HepG2 (cell line): ENCODE results near the gene CACNA1G. TPM values are rescaled to one million over a fixed set of nuclear protein-coding genes. Genes with fewer than 3 reads are reported as not detected.
A peak's percentile ranks its signal among the peaks of the same experiment; 100 is the strongest.

Experiments
- FOSL1 ChIP-seq: sonication (generic); formaldehyde crosslinking; IDR thresholded peaks from 2 replicates; pipeline ENCODE4 v1.9.0; 2021; ENCODE audit warnings: missing genetic modification reagents, borderline replicate concordance
- FOXA3 ChIP-seq: IDR thresholded peaks from 2 replicates; pipeline ENCODE4 v1.6.1; 2016; ENCODE audit warnings: missing genetic modification reagents, missing compliant biosample characterization
- HNF4A ChIP-seq: sonication (generic); formaldehyde crosslinking; IDR thresholded peaks from 2 replicates; pipeline ENCODE4 v1.4.0; 2020; ENCODE audit warnings: missing genetic modification reagents
- KAT8 ChIP-seq: IDR thresholded peaks from 2 replicates; pipeline ENCODE4 v1.6.1; 2016; ENCODE audit warnings: missing genetic modification reagents, missing compliant biosample characterization
- MAFK ChIP-seq, 2 experiments: IDR thresholded peaks in 1 of 2; conservative IDR thresholded peaks in 1 of 2; 2 replicates each; pipeline ENCODE4 v1.6.1; 2011; ENCODE audit warnings: improper control_type of control experiment in 2 of 2, low read length in 2 of 2
- MBD4 ChIP-seq: IDR thresholded peaks from 2 replicates; pipeline ENCODE4 v1.6.1; 2012; ENCODE audit warnings: low read length, inconsistent platforms, borderline replicate concordance
- MTERF4 ChIP-seq: sonication (generic); formaldehyde crosslinking; IDR thresholded peaks from 2 replicates; pipeline ENCODE4 v1.8.0; 2023; ENCODE audit warnings: mild to moderate bottlenecking, missing genetic modification reagents
- NCOA2 ChIP-seq: sonication (generic); formaldehyde crosslinking; IDR thresholded peaks from 2 replicates; pipeline ENCODE4 v1.8.0; 2022; ENCODE audit warnings: inconsistent platforms
- NCOA5 ChIP-seq: sonication (generic); formaldehyde crosslinking; IDR thresholded peaks from 2 replicates; pipeline ENCODE4 v1.4.0; 2020; ENCODE audit warnings: missing genetic modification reagents
- NFKBIZ ChIP-seq: IDR thresholded peaks from 2 replicates; pipeline ENCODE4 v1.6.1; 2018; ENCODE audit warnings: missing genetic modification reagents, missing compliant biosample characterization
- NR2F1 ChIP-seq, 2 experiments: fragments of 450-650 bp in 1 of 2; formaldehyde crosslinking in 1 of 2; IDR thresholded peaks; 2 replicates each; pipeline versions ENCODE4 v1.5.0 to v1.6.1; 2016 to 2020; ENCODE audit warnings: mild to moderate bottlenecking in 1 of 2, missing compliant biosample characterization in 1 of 2, missing genetic modification reagents in 1 of 2, moderate library complexity in 1 of 2
- PCBP1 ChIP-seq: fragments of 200-400 bp; formaldehyde crosslinking; IDR thresholded peaks from 2 replicates; pipeline ENCODE4 v1.6.1; 2017; ENCODE audit warnings: mild to moderate bottlenecking, low read depth, low read length, borderline replicate concordance
- REST ChIP-seq, 2 experiments: IDR thresholded peaks; 2 replicates each; pipeline ENCODE4 v1.6.1; 2011 to 2012; ENCODE audit warnings: low read length in 2 of 2, borderline replicate concordance in 1 of 2, low read depth in 1 of 2, mild to moderate bottlenecking in 1 of 2, moderate library complexity in 1 of 2
- SOX5 ChIP-seq: IDR thresholded peaks from 2 replicates; pipeline ENCODE4 v1.6.1; 2016; ENCODE audit warnings: borderline replicate concordance
- SYNCRIP ChIP-seq: fragments of 200-400 bp; formaldehyde crosslinking; IDR thresholded peaks from 2 replicates; pipeline ENCODE4 v1.6.1; 2018; ENCODE audit warnings: mild to moderate bottlenecking, low read depth, low read length; ENCODE audit not compliant: insufficient read depth
- ZFP37 ChIP-seq: sonication (generic); formaldehyde crosslinking; IDR thresholded peaks from 2 replicates; pipeline ENCODE4 v1.4.0; 2020; ENCODE audit warnings: missing genetic modification reagents, borderline replicate concordance
- ZKSCAN1 ChIP-seq: fragments of 150-350 bp; IDR thresholded peaks from 2 replicates; pipeline ENCODE4 v1.6.1; 2014; ENCODE audit warnings: low read length
- ZMAT5 ChIP-seq: sonication (generic); formaldehyde crosslinking; IDR thresholded peaks from 2 replicates; pipeline ENCODE4 v1.5.0; 2020; ENCODE audit warnings: mild to moderate bottlenecking, low read depth, missing genetic modification reagents, borderline replicate concordance
- ZNF143 ChIP-seq: sonication (generic); formaldehyde crosslinking; IDR thresholded peaks from 2 replicates; pipeline ENCODE4 v1.4.0; 2020; ENCODE audit warnings: missing genetic modification reagents
- ZNF382 ChIP-seq: sonication (generic); formaldehyde crosslinking; IDR thresholded peaks from 2 replicates; pipeline ENCODE4 v1.5.0; 2020; ENCODE audit warnings: missing genetic modification reagents, mild to moderate bottlenecking, borderline replicate concordance
- ZNF503 ChIP-seq: sonication (generic); formaldehyde crosslinking; IDR thresholded peaks from 2 replicates; pipeline ENCODE4 v1.4.0; 2020; ENCODE audit warnings: missing genetic modification reagents
- ZNF530 ChIP-seq: sonication (generic); formaldehyde crosslinking; IDR thresholded peaks from 2 replicates; pipeline ENCODE4 v1.5.0; 2020; ENCODE audit warnings: low read depth, mild to moderate bottlenecking, missing genetic modification reagents
- ZNF567 ChIP-seq: sonication (generic); formaldehyde crosslinking; IDR thresholded peaks from 2 replicates; pipeline ENCODE4 v1.8.1; 2023; ENCODE audit warnings: mild to moderate bottlenecking, missing genetic modification reagents, borderline replicate concordance
- polyA plus RNA-seq, 8 experiments: library from polyadenylated mRNA; depleted of rRNA in 3 of 8; stranded (reverse) in 7 of 8; unstranded in 1 of 8; fragments of >200 nt; fragmentation: Illumina TruSeq in 4 of 8; extraction: Trizol in 4 of 8; gene quantifications; 2 replicates each; pipeline versions ENCODE4 v1.2.1 to v1.2.3, GENCODE V29; 2011 to 2016; ENCODE audit warnings: low read depth in 4 of 8, missing spikeins in 1 of 8, mixed read lengths in 1 of 8; ENCODE audit not compliant: insufficient read depth in 1 of 8
- total RNA-seq, 5 experiments: library from RNA; depleted of rRNA; stranded (reverse); fragments of >200 nt; fragmentation: Illumina TruSeq; extraction: Trizol; gene quantifications; 2 replicates each; pipeline ENCODE4 v1.2.3, GENCODE V29; 2016; ENCODE audit warnings: low read depth in 1 of 5

Gene CACNA1G
- total and polyA plus RNA-seq, 2 of the 13 experiments (the other 11 are each of a cell fraction or from before 2014, with no cell fraction given): 0.02 TPM; not detected in 1

GRCh38 chr17:50638966-50639713, 78.6 kb downstream of the CACNA1G start (continued):
- TF ChIP-seq MAFK (conservative IDR thresholded peaks at IDR 0.05 in 1 of 2, IDR thresholded peaks at IDR 0.05 in 1 of 2; ENCODE audit: low read length in 2 of 2): no peak
- TF ChIP-seq NR2F1 (CRISPR knock-in tag; IDR thresholded peaks at IDR 0.05): peak in 1 of 2 experiments; percentile 12; a peak in 1 of 4 replicates
- 0 out of 2 replicates have a peak, but pooled peaks have one; percentile 16 for TF ChIP-seq KAT8 (CRISPR knock-in tag)
- peak; percentile 53 for TF ChIP-seq HNF4A (CRISPR knock-in tag)
- TF ChIP-seq FOSL1 (CRISPR knock-in tag): peak; percentile 52; the same call in 1 of the 2 replicates
- no peak for TF ChIP-seq ZNF503 (CRISPR knock-in tag)
- no peak for TF ChIP-seq NCOA2
- no peak for TF ChIP-seq MBD4
- TF ChIP-seq ZMAT5 (CRISPR knock-in tag): no peak
- no peak for TF ChIP-seq ZKSCAN1
- no peak for TF ChIP-seq MTERF4
- TF ChIP-seq FOXA3 (CRISPR knock-in tag): no peak
- no peak for TF ChIP-seq SOX5 (CRISPR knock-in tag)
- no peak for TF ChIP-seq ZFP37 (CRISPR knock-in tag)
- TF ChIP-seq ZNF143 (CRISPR knock-in tag): no peak
- TF ChIP-seq NFKBIZ (CRISPR knock-in tag): 0 out of 2 replicates have a peak, but pooled peaks have one; percentile 21
- TF ChIP-seq ZNF567: no peak
- TF ChIP-seq PCBP1: no peak
- no peak for TF ChIP-seq SYNCRIP
- TF ChIP-seq ZNF382 (CRISPR knock-in tag): no peak
- TF ChIP-seq REST (IDR thresholded peaks at IDR 0.05; ENCODE audit: borderline replicate concordance in 1 of 2, low read depth in 1 of 2, low read length in 2 of 2): no peak
- no peak for TF ChIP-seq NCOA5 (CRISPR knock-in tag)
- TF ChIP-seq ZNF530 (CRISPR knock-in tag): no peak
